Superior temporal gyrus (tissue), 1 donor: Measurements from ENCODE around the gene TSPAN2.
"Not testable (repeated sequence)": the region's sequence is repeated elsewhere in the genome, so short reads cannot be mapped to it uniquely, and the experiment has no call there.

Experiments used
- DNase-seq: peaks from one replicate; pipeline ENCODE4 v3.0.0-alpha.2; 2016; ENCODE audit errors: extremely low spot score

Gene TSPAN2

GRCh38 chr1:115036814-115037507 lies 52.3 kb downstream of the TSPAN2 start:
- no peak for DNase-seq

GRCh38 chr1:115035652-115036051 lies 53.7 kb downstream of the TSPAN2 start:
- no peak for DNase-seq

- no peak for DNase-seq
Measured at GRCh38 chr1:115031595-115031994, 57.7 kb downstream of the TSPAN2 start.

- no peak for DNase-seq
Measured at GRCh38 chr1:115029526-115029925, 59.8 kb downstream of the TSPAN2 start, which contains the start of gene TSHB. TSS of gene TSHB (plus strand) at chr1:115029826. CDS start at chr1:115033363, 3,537 bp downstream.

- DNase-seq: no peak
Measured at GRCh38 chr1:115023593-115023992, 65.7 kb downstream of the TSPAN2 start.

- DNase-seq: no peak
Measured at GRCh38 chr1:115021145-115021544, 68.2 kb downstream of the TSPAN2 start.

GRCh38 chr1:115019549-115019948 lies 69.8 kb downstream of the TSPAN2 start:
- not testable (repeated sequence) for DNase-seq

- DNase-seq: no peak
Measured at GRCh38 chr1:115013792-115014191, 75.5 kb downstream of the TSPAN2 start.

GRCh38 chr1:115012434-115012833 lies 76.9 kb downstream of the TSPAN2 start:
- DNase-seq: no peak

GRCh38 chr1:115012006-115012405 lies 77.3 kb downstream of the TSPAN2 start:
- no peak for DNase-seq

GRCh38 chr1:115006191-115006590 lies 83.1 kb downstream of the TSPAN2 start:
- no peak for DNase-seq
